Activated naive CD4-positive, alpha-beta T cell treated with anti-CD3 and anti-CD28 coated beads, Interleukin-2, amount 50 U/mL, for 72 hours (primary cell): ENCODE measurements around the gene C11orf58. TPM values are rescaled to one million over a fixed set of nuclear protein-coding genes. Genes with fewer than 3 reads are reported as not detected.

Source experiments
- ATAC-seq, 2 donors: fragments of 150-1000 bp; cut with Tn5 transposase; 2 replicates each; pipeline ENCODE4 v1.10.0; 2021; ENCODE audit warnings: mild to moderate bottlenecking in 2 of 2, moderate library complexity in 2 of 2
- DNase-seq, 2 donors: peaks; one replicate each; pipeline ENCODE4 v3.0.0; 2021 to 2022; ENCODE audit warnings: low spot score in 2 of 2
- H3K27ac Mint-ChIP-seq, 2 donors: one replicate each; pipeline ENCODE4 v1.8.0; 2022; ENCODE audit warnings: mild to moderate bottlenecking in 2 of 2, mixed read lengths in 2 of 2
- H3K36me3 Mint-ChIP-seq, 2 donors: one replicate each; pipeline ENCODE4 v1.8.0; 2022; ENCODE audit warnings: mixed read lengths in 2 of 2
- H3K9me3 Mint-ChIP-seq, 2 donors: one replicate each; pipeline ENCODE4 v1.8.0; 2022; ENCODE audit warnings: mixed read lengths in 2 of 2
- total RNA-seq, 2 donors: library from RNA; stranded (reverse); gene quantifications; one replicate each; pipeline ENCODE4 v1.2.3, GENCODE V29; 2022

The C11orf58 gene
- total RNA-seq, 2 donors from 2014 or later: 125 to 139 TPM

DNA sequence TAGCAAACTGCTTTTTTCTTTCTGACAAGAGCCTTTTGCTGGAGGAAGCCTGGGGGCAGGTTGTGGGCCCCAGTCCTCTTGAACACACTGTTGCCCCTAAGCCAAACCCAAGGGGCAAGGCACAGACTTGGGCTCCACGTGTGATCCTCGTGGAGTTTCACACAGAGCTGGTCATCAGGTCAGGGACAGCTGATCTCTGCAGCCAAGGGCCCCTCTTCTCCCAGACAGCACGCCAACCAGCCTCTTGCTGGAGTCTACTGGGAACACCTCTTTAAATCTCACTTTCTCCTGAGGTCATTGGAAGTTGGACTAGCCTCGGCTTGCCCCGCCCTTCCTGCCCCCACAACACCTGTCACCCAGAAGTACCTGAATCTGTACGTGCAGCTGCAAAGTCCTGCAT lies 39.8 kb downstream of the C11orf58 start:
- peak in 1 of 2 donors; percentile 41 for DNase-seq

DNA sequence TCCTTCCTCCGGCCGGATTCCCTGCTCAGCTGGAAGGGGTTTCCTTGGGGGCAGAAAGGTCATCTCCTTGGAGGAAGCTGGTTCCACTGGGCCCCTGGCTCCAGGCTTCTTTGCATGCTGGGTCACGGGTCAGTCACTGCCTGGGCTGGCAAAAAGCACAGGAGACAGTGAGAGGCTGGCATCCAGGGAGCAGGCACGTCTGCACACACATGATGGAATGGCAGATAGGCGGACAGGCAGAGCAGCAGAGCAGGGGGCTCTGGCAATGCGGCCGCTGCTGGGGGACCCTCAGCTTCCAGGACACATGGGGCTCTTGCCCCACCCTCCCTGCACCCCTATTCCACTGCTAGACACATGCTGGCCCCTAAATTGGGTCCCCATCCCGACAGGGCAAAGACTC lies 40.4 kb downstream of the C11orf58 start:
- no peaks in the 10 kb centered on the region for H3K9me3 Mint-ChIP-seq

More for the DNA sequence above, 39.8 kb downstream of the C11orf58 start:
- Mint-ChIP-seq H3K9me3 (no peaks in the 10 kb centered on the region), H3K36me3 (no peaks in the 10 kb centered on the region), H3K27ac (no peak overlapping the region)
- ATAC-seq: no peak

DNA sequence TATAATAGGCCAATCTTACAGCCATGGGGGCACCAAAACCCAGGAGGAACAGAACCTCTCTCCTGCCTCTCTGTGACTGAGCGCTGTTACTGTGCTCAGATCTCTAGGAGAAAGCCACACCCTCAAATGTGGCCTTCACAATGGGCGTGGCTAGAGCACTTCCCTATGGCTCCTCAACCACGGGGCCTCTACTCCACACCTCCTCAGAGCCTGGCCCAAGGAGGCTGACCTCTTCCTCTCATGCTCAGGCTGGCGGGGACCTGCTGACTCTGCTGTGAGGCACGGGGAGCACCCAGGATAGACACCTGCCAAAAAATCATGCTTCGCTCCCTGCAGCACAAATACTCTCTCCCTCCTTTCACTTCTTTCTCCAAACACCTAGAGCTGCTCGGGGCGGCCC lies 41.0 kb downstream of the C11orf58 start:
- Mint-ChIP-seq H3K9me3 (no peaks in the 10 kb centered on the region), H3K27ac (peak overlapping the region in 1 of 2 donors; percentile 30), H3K36me3 (no peaks in the 10 kb centered on the region)
- ATAC-seq (no peak), DNase-seq (peak in 1 of 2 donors; percentile 21)

More for the DNA sequence above, 40.4 kb downstream of the C11orf58 start:
- ATAC-seq: no peak
- Mint-ChIP-seq H3K36me3 (no peaks in the 10 kb centered on the region), H3K27ac (no peak overlapping the region)
- peak in 1 of 2 donors; percentile 28 for DNase-seq

DNA sequence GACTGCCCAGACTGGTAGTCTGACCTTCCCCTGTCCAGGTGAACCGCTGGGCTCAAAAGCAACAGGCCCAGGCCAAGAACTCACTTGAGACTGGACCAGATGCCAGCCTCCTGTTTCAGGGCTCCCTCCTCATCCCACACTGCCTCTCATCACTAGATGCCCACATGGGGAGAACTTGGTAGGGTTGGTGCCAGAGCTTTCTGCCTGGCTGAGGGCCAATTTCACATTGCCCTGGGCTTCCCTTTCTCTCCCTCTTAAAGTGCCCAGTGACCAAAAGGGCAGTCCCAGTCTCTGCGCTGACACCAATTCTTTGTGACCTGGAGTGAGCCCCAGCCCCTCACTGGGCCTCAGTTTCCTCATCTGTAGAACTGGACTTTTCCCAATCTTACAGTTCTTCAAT lies 41.7 kb downstream of the C11orf58 start:
- Mint-ChIP-seq H3K36me3 (no peaks in the 10 kb centered on the region), H3K9me3 (no peaks in the 10 kb centered on the region), H3K27ac (no peak overlapping the region)
- ATAC-seq (no peak), DNase-seq (peak in 1 of 2 donors; percentile 40)

DNA sequence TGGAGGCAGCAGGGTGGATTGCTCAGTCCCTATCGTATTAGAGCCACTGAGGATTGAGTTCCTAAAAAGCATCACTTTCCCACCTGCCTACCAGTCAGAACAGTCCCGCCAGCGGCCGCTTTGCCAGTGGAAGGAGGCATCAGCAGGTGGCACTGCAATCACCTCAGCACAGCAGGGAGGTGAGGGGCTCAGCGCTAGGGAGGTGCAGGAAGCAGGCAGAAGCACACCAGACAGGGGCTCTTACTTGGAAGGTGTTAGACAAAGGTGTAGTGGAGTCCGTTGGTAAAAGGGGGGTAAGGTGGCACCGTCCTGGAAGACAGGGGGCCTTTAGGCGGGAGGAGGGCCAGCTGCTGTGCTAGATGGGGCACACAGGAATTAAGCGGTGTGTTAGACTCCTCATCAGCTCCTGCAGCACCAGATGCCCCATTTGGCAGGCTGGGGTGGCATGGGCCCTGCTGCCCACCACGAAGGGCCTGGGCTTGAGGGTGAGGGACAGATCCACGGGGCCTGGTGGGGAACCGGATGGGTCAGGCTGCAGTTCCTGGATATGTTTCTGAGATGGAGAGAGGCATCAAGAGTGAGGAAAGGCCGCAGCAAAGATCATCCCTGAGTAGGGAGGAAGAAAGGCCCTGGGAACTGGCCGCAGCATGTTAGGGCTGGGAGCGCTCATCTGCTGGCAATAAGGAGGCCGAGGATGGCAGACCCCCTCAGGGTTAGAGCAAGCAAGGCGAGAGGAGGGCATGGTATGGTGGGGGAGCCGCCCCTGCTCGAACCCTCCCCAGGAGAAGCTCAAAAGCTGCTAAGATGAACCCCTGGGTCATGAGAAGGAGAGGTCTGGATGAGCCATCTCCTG lies 42.5 kb downstream of the C11orf58 start:
- DNase-seq: peak in 1 of 2 donors; percentile 39
- Mint-ChIP-seq H3K27ac (peak overlapping the region in 1 of 2 donors; percentile 3), H3K9me3 (no peaks in the 10 kb centered on the region), H3K36me3 (no peaks in the 10 kb centered on the region)
- no peak for ATAC-seq

DNA sequence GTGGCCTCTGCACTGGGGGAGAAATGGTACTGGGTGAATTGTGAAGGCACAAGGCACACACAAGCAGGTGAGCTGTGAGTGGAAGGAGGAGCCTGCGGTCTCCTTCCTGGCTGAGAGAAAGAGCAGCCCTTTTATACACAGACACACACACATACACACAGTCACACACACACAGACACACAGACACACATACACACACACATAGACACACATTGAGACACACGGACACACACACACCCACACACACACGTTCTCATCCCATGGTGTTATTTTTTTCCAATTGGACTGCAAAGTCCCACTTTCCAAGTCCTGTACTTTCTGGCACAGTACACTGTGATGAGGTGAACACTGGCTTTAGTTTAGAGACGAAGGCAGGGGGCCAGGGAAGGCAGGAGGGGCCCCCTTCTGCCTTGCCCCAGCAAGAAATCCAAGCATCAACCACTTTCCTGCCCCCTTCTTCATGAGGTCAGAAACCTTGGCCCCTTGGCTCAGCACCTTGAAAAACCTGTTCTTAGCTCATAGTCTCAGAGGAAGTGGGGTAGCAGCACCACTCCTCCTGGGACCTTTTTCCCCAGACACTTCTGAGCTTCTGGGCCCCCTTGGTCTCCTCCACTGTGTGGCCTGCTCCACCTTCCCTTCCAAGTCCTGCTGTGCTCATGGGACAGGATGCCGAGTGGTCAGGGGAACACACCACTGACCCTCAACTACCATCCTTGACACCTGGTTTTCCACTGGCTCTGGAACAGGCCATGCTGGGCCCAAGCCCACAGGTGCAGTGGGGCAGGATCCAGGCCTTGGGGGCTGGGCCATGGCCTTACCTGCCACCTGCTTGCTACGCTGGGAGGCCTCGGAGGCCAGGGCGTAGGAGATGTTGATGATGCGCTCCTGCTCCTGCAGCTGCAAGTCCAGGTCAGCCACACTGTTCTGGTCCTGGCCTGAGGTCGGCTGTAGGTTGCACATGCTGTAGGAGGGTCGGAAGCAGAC lies 43.8 kb downstream of the C11orf58 start:
- ATAC-seq (no peak), DNase-seq (peak in 1 of 2 donors; percentile 43)
- no peaks in the 10 kb centered on the region for H3K9me3 Mint-ChIP-seq
- peak overlapping the region in 1 of 2 donors; percentile 8 for H3K27ac Mint-ChIP-seq
- H3K36me3 Mint-ChIP-seq: no peaks in the 10 kb centered on the region

GRCh38 chr11:16783321-16783801 lies 44.9 kb downstream of the C11orf58 start:
- no peak for ATAC-seq
- Mint-ChIP-seq H3K27ac (peak overlapping the region in 1 of 2 donors; percentile 48), H3K9me3 (no peaks in the 10 kb centered on the region)

GRCh38 chr11:16784097-16784496 lies 45.6 kb downstream of the C11orf58 start:
- Mint-ChIP-seq H3K9me3 (no peaks in the 10 kb centered on the region), H3K27ac (no peak overlapping the region), H3K36me3 (no peaks in the 10 kb centered on the region)
- peak in 1 of 2 donors; percentile 25 for DNase-seq
- no peak for ATAC-seq

More at GRCh38 chr11:16783321-16783801, 44.9 kb downstream of the C11orf58 start:
- DNase-seq: peak in 1 of 2 donors; percentile 54
- H3K36me3 Mint-ChIP-seq: no peaks in the 10 kb centered on the region

- no peaks in the 10 kb centered on the region for H3K36me3 Mint-ChIP-seq
- H3K27ac Mint-ChIP-seq: no peak overlapping the region
- peak in 1 of 2 donors; percentile 3 for DNase-seq
- H3K9me3 Mint-ChIP-seq: no peaks in the 10 kb centered on the region
- ATAC-seq: no peak
Observed at GRCh38 chr11:16784666-16785065, 46.2 kb downstream of the C11orf58 start.

DNA sequence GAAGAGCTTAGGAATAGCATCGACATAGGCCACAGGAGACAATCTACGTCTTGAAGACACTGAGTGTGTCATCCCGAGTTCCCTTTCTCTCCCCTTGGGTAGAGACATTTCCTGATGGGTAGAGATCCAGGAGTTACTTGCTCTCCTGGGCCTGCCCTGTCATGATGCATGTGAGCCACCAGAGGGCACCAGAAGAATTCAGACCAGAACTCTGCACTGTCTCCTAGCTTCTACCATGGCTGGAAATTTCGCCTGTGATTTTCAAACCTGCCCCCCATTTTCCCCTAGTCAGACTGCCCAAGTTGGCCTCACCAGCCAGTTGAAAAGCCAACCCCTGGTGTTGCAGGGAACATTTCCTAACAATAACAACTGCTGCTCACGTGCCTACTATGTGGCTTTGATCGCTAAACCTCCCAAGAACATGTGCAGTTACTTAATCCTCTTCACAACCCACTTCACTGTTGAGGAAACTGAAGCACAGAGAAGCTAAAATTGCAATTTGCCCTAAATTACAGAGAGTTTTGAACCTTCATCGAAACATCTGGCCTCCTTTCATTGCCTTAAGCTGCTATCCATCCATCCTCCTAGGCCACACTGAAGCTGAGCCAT lies 47.2 kb downstream of the C11orf58 start:
- no peaks in the 10 kb centered on the region for H3K36me3 Mint-ChIP-seq
- no peak overlapping the region for H3K27ac Mint-ChIP-seq

DNA sequence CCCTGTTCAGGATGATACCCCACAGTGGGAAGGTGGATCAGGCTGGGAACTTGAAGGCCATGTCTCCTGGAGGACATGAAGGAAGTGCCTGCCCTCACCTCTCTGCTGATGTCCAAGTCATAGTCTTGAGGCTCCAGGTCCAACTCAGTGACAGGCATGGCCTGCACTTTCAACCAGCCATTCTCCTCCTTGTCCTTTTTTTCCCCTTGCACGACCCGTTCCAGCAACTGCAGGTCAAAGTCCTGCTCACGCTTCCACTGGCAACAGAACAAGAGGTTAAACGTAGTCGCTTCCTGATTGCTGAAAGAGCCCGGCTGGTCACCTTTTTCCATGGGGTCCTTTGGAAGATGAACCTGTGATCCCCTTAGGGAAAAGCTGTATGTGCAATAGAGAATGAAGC lies 47.7 kb downstream of the C11orf58 start:
- H3K27ac Mint-ChIP-seq: no peak overlapping the region
- DNase-seq (no peak), ATAC-seq (no peak)
- H3K36me3 Mint-ChIP-seq: no peaks in the 10 kb centered on the region
- no peaks in the 10 kb centered on the region for H3K9me3 Mint-ChIP-seq

More for the DNA sequence above, 47.2 kb downstream of the C11orf58 start:
- H3K9me3 Mint-ChIP-seq: no peaks in the 10 kb centered on the region
- ATAC-seq (peak; percentile 75 to 82), DNase-seq (peak in 1 of 2 donors; percentile 68)

GRCh38 chr11:16787035-16787742 lies 48.7 kb downstream of the C11orf58 start:
- no peaks in the 10 kb centered on the region for H3K9me3 Mint-ChIP-seq
- ATAC-seq (no peak), DNase-seq (no peak)
- no peaks in the 10 kb centered on the region for H3K36me3 Mint-ChIP-seq
- peak overlapping the region in 1 of 2 donors; percentile 22 for H3K27ac Mint-ChIP-seq

GRCh38 chr11:16788141-16789062 lies 50.0 kb downstream of the C11orf58 start:
- Mint-ChIP-seq H3K9me3 (no peaks in the 10 kb centered on the region), H3K36me3 (no peaks in the 10 kb centered on the region), H3K27ac (peak overlapping the region in 1 of 2 donors; percentile 16)
- DNase-seq (peak; percentile 68 to 72), ATAC-seq (peak; percentile 65 to 79)

DNA sequence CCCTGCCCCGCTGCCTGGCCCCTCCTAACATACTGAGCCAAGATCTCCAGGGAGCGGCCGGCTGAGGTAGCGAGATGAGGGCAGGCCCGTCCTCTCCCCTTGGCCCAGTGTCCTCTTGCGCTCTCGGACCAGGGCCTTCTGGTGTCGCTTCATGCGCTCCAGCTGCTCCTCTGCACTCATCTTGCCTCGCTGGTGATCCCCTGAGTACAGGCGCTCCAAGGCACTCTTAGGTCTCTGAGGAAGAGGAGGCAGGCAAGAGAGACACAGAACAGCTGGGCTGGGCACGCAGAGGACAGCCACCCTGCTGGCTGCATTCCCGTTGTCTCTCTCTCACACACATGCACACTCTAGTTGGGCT lies 50.6 kb downstream of the C11orf58 start:
- Mint-ChIP-seq H3K9me3 (no peaks in the 10 kb centered on the region), H3K36me3 (no peaks in the 10 kb centered on the region), H3K27ac (peak overlapping the region in 1 of 2 donors; percentile 16)
- ATAC-seq (no peak), DNase-seq (no peak)
